A673 (cell line): Measurements from ENCODE around the gene NHEJ1. TPM values are rescaled to one million over a fixed set of nuclear protein-coding genes. Genes with fewer than 3 reads are reported as not detected.

Experiments used
- BruUV-seq: library from RNA; stranded (reverse); fragments of 400-500 nt; replicated peaks from 2 replicates; lab custom pipeline; 2021; lab: Mats Ljungman, UMichigan
- CTCF ChIA-PET: fragments of 300-600 bp; sonication (Branson Sonifier 250); formaldehyde crosslinking; loops from one replicate; lab custom pipeline; 2022; ENCODE audit warnings: antibody characterized with exemption; lab: Charles Lee
- POLR2A ChIA-PET: fragments of 300-600 bp; sonication (Branson Sonifier 250); formaldehyde crosslinking; loops from one replicate; lab custom pipeline; 2022; ENCODE audit warnings: antibody characterized with exemption; ENCODE audit not compliant: low non-redundant PET; lab: Charles Lee
- DNase-seq: peaks from one replicate; pipeline ENCODE4 v3.0.0-alpha.2; 2015; ENCODE audit warnings: low spot score
- H3K27ac ChIP-seq: fragments of 200-600 bp; sonication (generic); 2 replicates; pipeline ENCODE4 v1.5.1; 2016; ENCODE audit warnings: mixed run types, low read depth, mild to moderate bottlenecking, mixed read lengths, antibody characterized with exemption, low read length; ENCODE audit not compliant: poor library complexity, severe bottlenecking
- H3K27me3 ChIP-seq: fragments of 200-600 bp; sonication (generic); replicated peaks from 2 replicates; pipeline ENCODE4 v1.6.1; 2017; ENCODE audit warnings: mixed run types, low read depth, mild to moderate bottlenecking, mixed read lengths, antibody characterized with exemption, low read length; ENCODE audit not compliant: insufficient read depth, poor library complexity
- H3K36me3 ChIP-seq: fragments of 200-600 bp; sonication (generic); 2 replicates; pipeline ENCODE4 v1.6.1; 2016; ENCODE audit warnings: mixed run types, mild to moderate bottlenecking, mixed read lengths, antibody characterized with exemption, low read length; ENCODE audit not compliant: insufficient read depth, poor library complexity, severe bottlenecking
- H3K4me1 ChIP-seq: fragments of 200-600 bp; sonication (generic); 2 replicates; pipeline ENCODE4 v1.6.1; 2017; ENCODE audit warnings: mixed run types, mild to moderate bottlenecking, mixed read lengths, antibody characterized with exemption, low read length; ENCODE audit not compliant: insufficient read depth, poor library complexity, severe bottlenecking
- H3K4me3 ChIP-seq: fragments of 200-600 bp; sonication (generic); 2 replicates; pipeline ENCODE4 v1.5.1; 2016; ENCODE audit warnings: low read depth, mixed run types, mild to moderate bottlenecking, mixed read lengths, low read length; ENCODE audit not compliant: poor library complexity, severe bottlenecking
- H3K9me3 ChIP-seq: fragments of 200-600 bp; sonication (generic); 2 replicates; pipeline ENCODE4 v1.6.1; 2016; ENCODE audit warnings: mixed run types, low read depth, mild to moderate bottlenecking, mixed read lengths, antibody characterized with exemption, low read length; ENCODE audit not compliant: poor library complexity, severe bottlenecking
- CTCF ChIP-seq: fragments of 300-800, 200-600 bp; sonication (generic); conservative IDR thresholded peaks from 2 replicates; pipeline ENCODE4 v1.5.1; 2017; ENCODE audit warnings: low read depth, mild to moderate bottlenecking, antibody characterized with exemption, low read length, moderate library complexity, mixed read lengths
- EZH2 ChIP-seq: fragments of 200-600 bp; sonication (generic); IDR thresholded peaks from 2 replicates; pipeline ENCODE4 v1.6.1; 2017; ENCODE audit warnings: borderline replicate concordance, low read depth, mild to moderate bottlenecking, mixed read lengths, antibody characterized with exemption, low read length; ENCODE audit not compliant: poor library complexity, severe bottlenecking
- intact Hi-C: fragments of 100-400 bp; cut with micrococcal nuclease; formaldehyde crosslinking; loops from one replicate; pipeline ENCODE4 v1.10.0; 2022; ENCODE audit not compliant: unreplicated experiment
- total RNA-seq: library from RNA; stranded (reverse); gene quantifications from 2 replicates; pipeline ENCODE4 v1.2.3, GENCODE V29; 2021

Gene NHEJ1
- total RNA-seq, 1 experiment from 2014 or later: 18.0 TPM

- no peak overlapping the region for H3K4me3 ChIP-seq
- no peak for DNase-seq
- peaks cover 4% of the 10 kb centered on the region for H3K36me3 ChIP-seq
- ChIA-PET CTCF (no interaction called here), POLR2A (no interaction called here)
- H3K9me3 ChIP-seq: no peaks in the 10 kb centered on the region
- intact Hi-C loops: loop anchor here (5.0 kb wide), 2 partner anchors 42 to 122 kb away; partner anchors contain the start of gene ABCB6
- H3K27ac ChIP-seq: no peak overlapping the region
- BruUV-seq: no TSS peak
- H3K4me1 ChIP-seq: peaks cover 5% of the 10 kb centered on the region
- TF ChIP-seq EZH2 (no peak), CTCF (no peak)
- no peaks in the 10 kb centered on the region for H3K27me3 ChIP-seq
Observed at GRCh38 chr2:219174801-219175200, 14.2 kb upstream of the NHEJ1 start.

- ChIA-PET CTCF (interaction anchor here (0.8 to 1.6 kb wide), 2 partner anchors 121 to 214 kb away, joined by 3 read pairs; partner anchors contain the start of gene DNPEP), POLR2A (interaction anchor here (0.6 kb wide), 2 partner anchors 32 to 37 kb away, joined by 3 to 13 read pairs; no protein-coding TSS in a partner anchor)
- no peak overlapping the region for H3K4me3 ChIP-seq
- no peaks in the 10 kb centered on the region for H3K27me3 ChIP-seq
- H3K27ac ChIP-seq: no peak overlapping the region
- peaks cover 4% of the 10 kb centered on the region for H3K4me1 ChIP-seq
- BruUV-seq: no TSS peak
- intact Hi-C loops: no loop called here
- H3K9me3 ChIP-seq: no peaks in the 10 kb centered on the region
- no peak for TF ChIP-seq EZH2
- TF ChIP-seq CTCF: no peak
- no peaks in the 10 kb centered on the region for H3K36me3 ChIP-seq
- no peak for DNase-seq
Observed at GRCh38 chr2:219174146-219174545, 13.5 kb upstream of the NHEJ1 start.

GRCh38 chr2:219173176-219173575 is 12.6 kb upstream of the NHEJ1 start:
- Histone ChIP-seq H3K4me3 (no peak overlapping the region), H3K27ac (no peak overlapping the region), H3K4me1 (no peaks in the 10 kb centered on the region), H3K27me3 (no peaks in the 10 kb centered on the region), H3K9me3 (no peaks in the 10 kb centered on the region), H3K36me3 (no peaks in the 10 kb centered on the region)
- DNase-seq: no peak
- no TSS peak for BruUV-seq
- POLR2A ChIA-PET: no interaction called here
- intact Hi-C loops: no loop called here
- CTCF ChIA-PET: interaction anchor here (1.6 kb wide), 1 partner anchor 122 kb away, joined by 3 read pairs; no protein-coding TSS in a partner anchor
- TF ChIP-seq CTCF (no peak), EZH2 (no peak)
